Left ventricle myocardium inferior (tissue), 1 donor: Measurements from ENCODE around the gene ROR1. TPM values are rescaled to one million over a fixed set of nuclear protein-coding genes. Genes with fewer than 3 reads are reported as not detected.

Experiments
- DNase-seq: peaks from one replicate; pipeline ENCODE4 v3.0.0-alpha.2; 2020
- H3K27ac ChIP-seq: fragments of 200-600 bp; replicated peaks from 2 replicates; pipeline ENCODE4 v1.8.0; 2021
- H3K27me3 ChIP-seq: fragments of 200-600 bp; 2 replicates; pipeline ENCODE4 v1.8.0; 2021; ENCODE audit warnings: low read depth
- H3K36me3 ChIP-seq: fragments of 200-600 bp; 2 replicates; pipeline ENCODE4 v1.8.0; 2021
- H3K4me1 ChIP-seq: fragments of 200-600 bp; 2 replicates; pipeline ENCODE4 v1.8.0; 2021
- H3K4me3 ChIP-seq: fragments of 200-600 bp; 2 replicates; pipeline ENCODE4 v1.8.0; 2021; ENCODE audit warnings: mild to moderate bottlenecking, moderate library complexity
- H3K9me3 ChIP-seq: fragments of 200-600 bp; replicated peaks from 2 replicates; pipeline ENCODE4 v1.8.0; 2021
- CTCF ChIP-seq: fragments of 200-600 bp; IDR thresholded peaks from 2 replicates; pipeline ENCODE4 v1.8.0; 2021; ENCODE audit warnings: antibody characterized with exemption, mild to moderate bottlenecking, borderline replicate concordance
- intact Hi-C: fragments of 100-400 bp; cut with micrococcal nuclease; formaldehyde crosslinking; loops from one replicate; pipeline ENCODE4 v1.11.0; 2022
- total RNA-seq: library from RNA; stranded (reverse); fragmentation: NEBNext Ultra II Directional; extraction: Animal tissue kit (Norgen Biotek cat#: 25700); gene quantifications from one replicate; pipeline ENCODE4 v1.2.1, GENCODE V29; 2021
- donor health status: DM: no; HTN: yes; CAD: no; lungs with severe emphysema.

ROR1 gene
- total RNA-seq, 1 donor from 2014 or later, result 14.0 TPM

GRCh38 chr1:63748641-63749040, 25.2 kb upstream of the ROR1 start:
- Histone ChIP-seq H3K27ac (no peak overlapping the region), H3K36me3 (no peaks in the 10 kb centered on the region), H3K4me1 (peaks cover 17% of the 10 kb centered on the region), H3K9me3 (no peaks in the 10 kb centered on the region), H3K27me3 (no peaks in the 10 kb centered on the region), H3K4me3 (no peak overlapping the region)
- no peak for TF ChIP-seq CTCF
- intact Hi-C loops, result no loop called here
- no peak for DNase-seq

- Histone ChIP-seq H3K36me3 (no peaks in the 10 kb centered on the region), H3K4me1 (peaks cover 17% of the 10 kb centered on the region), H3K4me3 (no peak overlapping the region), H3K9me3 (no peaks in the 10 kb centered on the region), H3K27ac (no peak overlapping the region), H3K27me3 (no peaks in the 10 kb centered on the region)
- DNase-seq, result no peak
- no peak for TF ChIP-seq CTCF
- intact Hi-C loops, result no loop called here
Observed at GRCh38 chr1:63750721-63751120, 23.1 kb upstream of the ROR1 start.

- Histone ChIP-seq H3K9me3 (no peaks in the 10 kb centered on the region), H3K36me3 (no peaks in the 10 kb centered on the region), H3K4me1 (peaks cover 11% of the 10 kb centered on the region), H3K27me3 (no peaks in the 10 kb centered on the region), H3K4me3 (no peak overlapping the region), H3K27ac (no peak overlapping the region)
- no peak for TF ChIP-seq CTCF
- DNase-seq, result no peak
- intact Hi-C loops, result no loop called here
Observed at GRCh38 chr1:63752176-63752575, 21.6 kb upstream of the ROR1 start.

GRCh38 chr1:63753591-63753990, 20.2 kb upstream of the ROR1 start:
- Histone ChIP-seq H3K36me3 (no peaks in the 10 kb centered on the region), H3K27ac (no peak overlapping the region), H3K9me3 (no peaks in the 10 kb centered on the region), H3K4me3 (no peak overlapping the region), H3K4me1 (no peaks in the 10 kb centered on the region), H3K27me3 (no peaks in the 10 kb centered on the region)
- intact Hi-C loops, result no loop called here
- TF ChIP-seq CTCF, result no peak
- DNase-seq, result no peak

- Histone ChIP-seq H3K4me1 (no peaks in the 10 kb centered on the region), H3K27me3 (no peaks in the 10 kb centered on the region), H3K9me3 (no peaks in the 10 kb centered on the region), H3K36me3 (no peaks in the 10 kb centered on the region), H3K27ac (no peak overlapping the region), H3K4me3 (no peak overlapping the region)
- TF ChIP-seq CTCF, result no peak
- intact Hi-C loops, result no loop called here
- no peak for DNase-seq
Observed at GRCh38 chr1:63756839-63757238, 17.0 kb upstream of the ROR1 start.

GRCh38 chr1:63757334-63757733, 16.5 kb upstream of the ROR1 start:
- intact Hi-C loops, result no loop called here
- Histone ChIP-seq H3K36me3 (no peaks in the 10 kb centered on the region), H3K9me3 (no peaks in the 10 kb centered on the region), H3K27me3 (no peaks in the 10 kb centered on the region), H3K4me3 (no peak overlapping the region), H3K27ac (no peak overlapping the region), H3K4me1 (no peaks in the 10 kb centered on the region)
- TF ChIP-seq CTCF, result no peak
- DNase-seq, result no peak
